ENCODE data around the gene PLCG2.

The PLCG2 gene

DNA sequence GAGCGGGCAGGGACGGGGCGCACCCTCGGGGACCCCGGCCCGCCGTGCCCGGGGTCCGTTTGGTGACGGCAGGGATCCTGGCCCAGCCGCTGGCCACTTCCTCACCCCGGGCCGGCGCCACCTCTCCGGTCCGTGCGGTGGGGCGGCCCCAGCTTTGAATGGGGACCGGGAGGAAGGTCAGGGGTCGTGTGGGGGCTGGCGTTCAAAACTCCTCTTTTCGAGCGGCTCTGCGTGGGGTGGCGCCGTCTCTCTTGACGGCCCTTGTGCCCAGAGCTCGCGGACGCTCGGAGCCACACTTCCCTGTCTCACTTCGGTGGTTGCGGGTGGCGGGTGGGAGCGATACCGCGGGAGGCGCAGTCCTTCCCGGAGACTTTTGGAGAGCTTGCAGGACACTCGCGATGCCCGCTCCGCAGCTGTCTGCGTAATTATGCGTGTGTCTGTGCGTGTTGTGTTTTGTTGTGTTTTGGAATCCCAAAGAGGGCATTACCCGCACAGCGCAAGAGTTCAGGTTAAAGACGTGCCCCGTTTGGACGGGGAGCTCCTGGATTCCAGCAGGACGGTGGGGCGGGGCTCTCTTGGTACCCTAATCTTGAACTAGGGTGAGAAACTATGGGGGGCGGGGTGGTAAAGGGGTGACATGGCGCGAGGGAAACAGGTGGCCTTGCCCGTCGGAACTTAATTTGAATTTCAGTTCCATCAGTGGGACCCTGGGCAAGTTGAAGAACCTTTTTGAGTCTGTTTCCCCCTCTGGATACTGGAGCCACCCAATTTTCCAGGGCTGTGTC lies 637 bp downstream of the PLCG2 start:
- no peak for TF ChIP-seq FOXM1 (IDR thresholded peaks at IDR 0.05; ENCODE audit: borderline replicate concordance)
- no peak for TF ChIP-seq ARNT (IDR thresholded peaks at IDR 0.05)
- no peak for TF ChIP-seq NFRKB (IDR thresholded peaks at IDR 0.05)
- TF ChIP-seq HDGF (IDR thresholded peaks at IDR 0.05; ENCODE audit: borderline replicate concordance), result no peak
- TF ChIP-seq TARDBP (IDR thresholded peaks at IDR 0.05), result no peak
- no peak for TF ChIP-seq SP1 (IDR thresholded peaks at IDR 0.05)
- TF ChIP-seq ELF4 (IDR thresholded peaks at IDR 0.05), result no peak
- TF ChIP-seq SUZ12 (IDR thresholded peaks at IDR 0.05), result no peak
- TF ChIP-seq CTBP1 (IDR thresholded peaks at IDR 0.05; ENCODE audit: borderline replicate concordance), result no peak
- no peak for TF ChIP-seq FOXA1 (IDR thresholded peaks at IDR 0.05)
- no peak for TF ChIP-seq BHLHE40 (IDR thresholded peaks at IDR 0.05; ENCODE audit: borderline replicate concordance)
- ChIA-PET CTCF (interaction anchor here (0.6 kb wide), 1 partner anchor 94 kb away, joined by 4 read pairs; no protein-coding TSS in a partner anchor), POLR2A (no interaction called here)
- DNase-seq (ENCODE audit: extremely low spot score), result no peak

DNA sequence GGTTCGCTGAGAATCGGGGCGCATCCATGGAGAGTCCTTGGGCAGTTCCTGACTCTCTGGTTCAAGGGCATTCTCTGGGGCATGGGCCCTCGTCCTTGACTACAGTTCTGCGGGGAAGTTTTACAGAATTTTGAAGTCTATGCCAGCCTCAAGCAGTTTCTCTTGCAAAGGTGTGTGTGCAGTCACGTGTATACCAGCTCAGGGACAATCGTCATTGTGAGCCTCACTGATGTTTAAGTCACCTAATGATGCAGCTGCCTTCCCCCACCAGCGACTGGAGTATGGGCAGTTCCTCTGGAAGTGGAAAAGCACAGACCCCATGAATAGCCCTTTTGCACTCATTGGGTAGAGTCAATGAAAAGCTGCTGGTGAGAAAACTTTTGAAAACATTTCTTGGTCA lies 1.3 kb downstream of the PLCG2 start:
- no peak for TF ChIP-seq SUZ12 (IDR thresholded peaks at IDR 0.05)
- POLR2A ChIA-PET, result no interaction called here
- CTCF ChIA-PET, result interaction anchor here (0.6 to 0.7 kb wide), 2 partner anchors 93 to 135 kb away, joined by 4 read pairs; no protein-coding TSS in a partner anchor
- no peak for DNase-seq (ENCODE audit: extremely low spot score)

DNA sequence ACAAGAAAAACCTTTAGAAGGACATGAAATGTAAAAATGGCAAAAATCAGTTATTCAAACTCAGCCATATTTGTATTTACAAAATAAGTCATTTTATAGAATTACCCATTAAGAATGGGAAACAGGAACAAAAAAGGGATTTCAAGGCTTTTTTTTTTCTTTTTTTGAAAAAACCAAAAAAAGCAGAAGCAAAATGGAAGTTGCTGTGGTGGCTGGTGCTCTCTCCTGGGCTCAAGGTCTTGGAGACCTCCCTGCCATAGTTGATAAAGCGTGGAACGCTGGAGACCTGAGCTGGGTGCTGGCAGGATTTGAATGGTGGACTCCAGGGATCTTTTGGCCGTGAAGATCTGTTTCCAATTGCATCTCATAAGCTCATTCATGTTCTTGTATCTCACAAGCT lies 3.1 kb downstream of the PLCG2 start:
- TF ChIP-seq NFRKB (IDR thresholded peaks at IDR 0.05) (no peak), FOXA1 (IDR thresholded peaks at IDR 0.05) (no peak), ARNT (IDR thresholded peaks at IDR 0.05) (no peak), FOXK2 (IDR thresholded peaks at IDR 0.05) (no peak)
- ChIA-PET CTCF (no interaction called here), POLR2A (no interaction called here)

DNA sequence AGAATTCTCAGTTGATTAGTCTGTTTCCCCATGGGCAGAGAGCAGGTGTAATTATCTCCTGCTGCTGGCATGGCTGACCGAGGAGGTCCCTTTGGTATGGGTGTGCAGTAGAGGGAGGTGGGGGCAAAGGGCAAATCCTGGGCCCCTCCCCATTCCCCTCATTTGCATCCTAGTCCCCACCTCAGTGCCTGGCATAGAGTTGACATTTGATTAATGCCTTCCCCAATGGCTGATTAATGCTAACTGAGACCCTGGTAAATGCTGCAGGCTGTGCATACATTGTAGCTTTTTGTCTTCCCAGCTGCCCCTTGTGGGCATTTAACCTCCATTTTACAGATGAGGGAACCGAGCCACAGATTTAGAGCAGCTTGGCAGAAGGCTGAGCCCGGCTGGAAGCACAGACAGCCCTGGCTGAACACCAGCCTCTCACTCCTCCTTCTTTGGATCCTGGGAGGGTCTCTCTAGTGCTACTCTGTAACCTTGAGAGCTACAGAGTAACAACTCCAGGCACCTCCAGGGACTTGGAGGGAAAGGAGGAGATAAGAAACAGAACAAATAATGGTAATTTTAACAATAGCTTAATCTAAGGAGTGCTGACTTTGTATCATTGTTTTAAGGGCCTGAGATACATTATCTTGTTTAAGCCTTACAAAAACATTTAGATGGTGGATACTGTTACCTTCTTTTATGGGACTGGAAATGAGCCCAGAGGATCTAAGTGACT lies 5.1 kb downstream of the PLCG2 start:
- DNase-seq (ENCODE audit: extremely low spot score), result no peak
- ChIA-PET CTCF (interaction anchor here (1.0 kb wide), 1 partner anchor 89 kb away, joined by 3 read pairs; no protein-coding TSS in a partner anchor), POLR2A (no interaction called here)
- no peak for TF ChIP-seq BHLHE40 (IDR thresholded peaks at IDR 0.05; ENCODE audit: borderline replicate concordance)
- TF ChIP-seq, protein P1, sequence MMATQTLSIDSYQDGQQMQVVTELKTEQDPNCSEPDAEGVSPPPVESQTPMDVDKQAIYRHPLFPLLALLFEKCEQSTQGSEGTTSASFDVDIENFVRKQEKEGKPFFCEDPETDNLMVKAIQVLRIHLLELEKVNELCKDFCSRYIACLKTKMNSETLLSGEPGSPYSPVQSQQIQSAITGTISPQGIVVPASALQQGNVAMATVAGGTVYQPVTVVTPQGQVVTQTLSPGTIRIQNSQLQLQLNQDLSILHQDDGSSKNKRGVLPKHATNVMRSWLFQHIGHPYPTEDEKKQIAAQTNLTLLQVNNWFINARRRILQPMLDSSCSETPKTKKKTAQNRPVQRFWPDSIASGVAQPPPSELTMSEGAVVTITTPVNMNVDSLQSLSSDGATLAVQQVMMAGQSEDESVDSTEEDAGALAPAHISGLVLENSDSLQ (IDR thresholded peaks at IDR 0.05), result peak; percentile 46
- no peak for TF ChIP-seq NFRKB (IDR thresholded peaks at IDR 0.05)

More for the DNA sequence above, 3.1 kb downstream of the PLCG2 start:
- no peak for DNase-seq (ENCODE audit: extremely low spot score)

DNA sequence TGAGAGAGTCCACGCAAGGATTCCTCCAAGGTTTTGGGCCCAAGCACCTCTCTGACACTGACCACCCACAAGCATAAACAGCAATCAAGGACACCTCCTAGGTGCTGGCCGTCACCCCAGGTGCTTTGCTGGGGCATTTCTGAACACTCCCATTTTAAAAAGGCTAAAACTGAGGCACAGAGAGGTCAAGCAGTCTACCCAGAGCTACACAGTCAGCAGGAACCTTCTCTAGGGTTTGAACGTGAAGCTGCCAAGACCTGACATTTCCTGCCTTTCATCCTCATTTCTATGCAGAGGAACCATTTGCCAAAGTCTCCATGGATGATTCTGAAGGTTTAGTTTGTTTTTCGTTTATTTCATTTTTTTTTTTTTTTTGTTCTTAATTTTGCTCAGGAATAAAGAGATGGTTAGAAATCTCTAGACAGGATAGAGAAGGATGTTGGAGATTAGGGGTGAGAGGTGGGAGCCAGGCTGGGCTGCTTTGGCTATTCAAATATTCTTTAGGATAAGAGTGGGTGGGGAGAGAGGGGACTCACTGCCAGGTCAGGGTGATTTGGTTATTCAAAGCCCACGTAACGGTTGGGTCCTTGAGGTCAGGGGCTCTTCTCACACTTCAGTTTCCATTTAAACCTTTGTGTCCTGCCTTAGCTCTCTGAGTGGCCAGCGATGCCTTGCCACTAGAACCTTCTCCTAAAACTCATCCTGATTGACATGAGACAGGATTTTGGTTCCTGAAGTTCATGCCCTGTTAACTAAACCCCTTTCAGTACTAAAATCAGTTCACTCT lies 6.2 kb downstream of the PLCG2 start:
- TF ChIP-seq L3MBTL2 (conservative IDR thresholded peaks at IDR 0.05) (no peak), ARNT (IDR thresholded peaks at IDR 0.05) (no peak), TARDBP (IDR thresholded peaks at IDR 0.05) (no peak), FOXM1 (IDR thresholded peaks at IDR 0.05; ENCODE audit: borderline replicate concordance) (no peak), CTBP1 (IDR thresholded peaks at IDR 0.05; ENCODE audit: borderline replicate concordance) (no peak), NFRKB (IDR thresholded peaks at IDR 0.05) (no peak), LEF1 (IDR thresholded peaks at IDR 0.05; ENCODE audit: borderline replicate concordance) (no peak), HDGF (IDR thresholded peaks at IDR 0.05; ENCODE audit: borderline replicate concordance) (no peak), SP1 (IDR thresholded peaks at IDR 0.05) (no peak), BHLHE40 (IDR thresholded peaks at IDR 0.05; ENCODE audit: borderline replicate concordance) (no peak), SUZ12 (IDR thresholded peaks at IDR 0.05) (no peak), FOXK2 (IDR thresholded peaks at IDR 0.05) (no peak), ZNF384 (IDR thresholded peaks at IDR 0.05) (no peak), FOXA1 (IDR thresholded peaks at IDR 0.05) (no peak), ELF4 (IDR thresholded peaks at IDR 0.05) (no peak)
- TF ChIP-seq, protein P1 (IDR thresholded peaks at IDR 0.05), result no peak
- POLR2A ChIA-PET, result no interaction called here
- DNase-seq (ENCODE audit: extremely low spot score), result no peak
- CTCF ChIA-PET, result interaction anchor here (1.0 kb wide), 2 partner anchors 88 to 89 kb away, joined by 3 read pairs; no protein-coding TSS in a partner anchor

DNA sequence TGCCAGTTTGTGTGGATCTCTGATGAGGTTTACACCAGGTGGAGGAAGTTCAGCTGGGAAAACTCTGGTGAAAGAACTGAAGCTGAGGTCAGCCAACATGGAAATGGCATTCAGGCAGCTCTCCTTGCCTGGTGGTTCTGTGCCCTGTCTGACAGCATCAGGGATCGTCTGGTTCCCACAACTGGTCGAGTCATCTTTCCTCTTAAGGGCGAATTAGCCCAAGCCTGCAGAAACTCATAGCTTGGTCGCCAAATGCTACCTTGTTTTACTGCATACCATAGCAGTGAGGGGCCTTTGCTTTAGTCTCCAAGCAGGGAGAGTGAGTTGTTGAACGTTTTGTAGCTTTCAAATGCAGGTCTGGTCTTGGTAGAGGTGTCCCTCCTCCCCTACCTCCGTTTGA lies 7.2 kb downstream of the PLCG2 start:
- CTCF ChIA-PET, result interaction anchor here (1.0 kb wide), 1 partner anchor 88 kb away, joined by 3 read pairs; no protein-coding TSS in a partner anchor

More for the DNA sequence above, 7.2 kb downstream of the PLCG2 start:
- POLR2A ChIA-PET, result no interaction called here
- no peak for TF ChIP-seq L3MBTL2 (conservative IDR thresholded peaks at IDR 0.05)
- no peak for TF ChIP-seq CTBP1 (IDR thresholded peaks at IDR 0.05; ENCODE audit: borderline replicate concordance)
- no peak for TF ChIP-seq ARNT (IDR thresholded peaks at IDR 0.05)
- TF ChIP-seq ZNF384 (IDR thresholded peaks at IDR 0.05), result no peak
- no peak for TF ChIP-seq SUZ12 (IDR thresholded peaks at IDR 0.05)
- no peak for TF ChIP-seq SP1 (IDR thresholded peaks at IDR 0.05)
- no peak for TF ChIP-seq ELF4 (IDR thresholded peaks at IDR 0.05)
- no peak for TF ChIP-seq FOXM1 (IDR thresholded peaks at IDR 0.05; ENCODE audit: borderline replicate concordance)
- no peak for TF ChIP-seq NFRKB (IDR thresholded peaks at IDR 0.05)
- TF ChIP-seq FOXA1 (IDR thresholded peaks at IDR 0.05), result no peak
- TF ChIP-seq TARDBP (IDR thresholded peaks at IDR 0.05), result no peak
- no peak for TF ChIP-seq BHLHE40 (IDR thresholded peaks at IDR 0.05; ENCODE audit: borderline replicate concordance)
- DNase-seq (ENCODE audit: extremely low spot score), result no peak
